CD14-positive monocyte (primary cell): Measurements from ENCODE around the gene BMPER. TPM values are rescaled to one million over a fixed set of nuclear protein-coding genes. Genes with fewer than 3 reads are reported as not detected.

Experiments
- DNase-seq, 3 donors: peaks; one replicate each; pipeline ENCODE4 v3.0.0-alpha.2; 2011 to 2022
- H2AFZ ChIP-seq: 2 replicates; pipeline ENCODE4 v1.6.0; 2012; ENCODE audit warnings: mild to moderate bottlenecking, low read depth, low read length, inconsistent platforms; ENCODE audit not compliant: insufficient read depth, poor library complexity, severe bottlenecking
- H3K27ac ChIP-seq, 2 donors: 1 replicate in 1 of 2; 2 replicates in 1 of 2; pipeline ENCODE4 v1.5.1; 2012 to 2013; ENCODE audit warnings: low read length in 2 of 2, control low read depth in 1 of 2, inconsistent platforms in 1 of 2, low read depth in 1 of 2, mild to moderate bottlenecking in 1 of 2
- H3K27me3 ChIP-seq, 2 donors: one replicate each; pipeline versions ENCODE4 v1.6.0 to v1.6.1; 2011 to 2013; ENCODE audit warnings: low read length in 2 of 2; ENCODE audit not compliant: control insufficient read depth in 2 of 2, insufficient read depth in 2 of 2
- H3K36me3 ChIP-seq, 2 donors: replicated peaks in 1 of 2; 1 replicate in 1 of 2; 2 replicates in 1 of 2; pipeline versions ENCODE4 v1.5.1 to v1.6.1; 2012 to 2013; ENCODE audit warnings: low read length in 2 of 2, control low read depth in 1 of 2, inconsistent platforms in 1 of 2, mild to moderate bottlenecking in 1 of 2; ENCODE audit not compliant: insufficient read depth in 2 of 2, control insufficient read depth in 1 of 2
- H3K4me1 ChIP-seq, 2 donors: 1 replicate in 1 of 2; 2 replicates in 1 of 2; pipeline versions ENCODE4 v1.5.1 to v1.6.1; 2012 to 2013; ENCODE audit warnings: low read length in 2 of 2, control low read depth in 1 of 2, inconsistent platforms in 1 of 2, mild to moderate bottlenecking in 1 of 2, moderate library complexity in 1 of 2; ENCODE audit not compliant: insufficient read depth in 2 of 2, control insufficient read depth in 1 of 2
- H3K4me2 ChIP-seq: replicated peaks from 2 replicates; pipeline ENCODE3; 2012; ENCODE audit warnings: low read length, moderate library complexity, mild to moderate bottlenecking; ENCODE audit not compliant: poor library complexity, severe bottlenecking; ENCODE audit errors: extremely low read depth
- H3K4me3 ChIP-seq, 3 experiments: fragments of 200-600 bp in 1 of 3; sonication (generic) in 1 of 3; replicated peaks in 1 of 3; 1 replicate in 2 of 3; 2 replicates in 1 of 3; pipeline ENCODE4 v1.5.1; 2011 to 2013; ENCODE audit warnings: low read length in 3 of 3, mild to moderate bottlenecking in 3 of 3, control low read depth in 2 of 3, low read depth in 2 of 3, inconsistent platforms in 1 of 3, moderate library complexity in 1 of 3
- H3K79me2 ChIP-seq: 2 replicates; pipeline ENCODE4 v1.6.0; 2012; ENCODE audit warnings: mild to moderate bottlenecking, control low read depth, inconsistent platforms, low read length, moderate library complexity; ENCODE audit not compliant: insufficient read depth
- H3K9ac ChIP-seq: 2 replicates; pipeline ENCODE4 v1.6.0; 2017; ENCODE audit warnings: low read length, mild to moderate bottlenecking; ENCODE audit not compliant: insufficient read depth, poor library complexity, severe bottlenecking
- H3K9me3 ChIP-seq, 2 donors: replicated peaks in 1 of 2; 1 replicate in 1 of 2; 2 replicates in 1 of 2; pipeline versions ENCODE4 v1.5.1 to v1.6.1; 2012 to 2013; ENCODE audit warnings: low read length in 2 of 2, control low read depth in 1 of 2; ENCODE audit not compliant: control insufficient read depth in 1 of 2, insufficient read depth in 1 of 2
- H4K20me1 ChIP-seq: 2 replicates; pipeline ENCODE4 v1.6.0; 2012; ENCODE audit warnings: mild to moderate bottlenecking, low read length, control low read depth, moderate library complexity; ENCODE audit not compliant: insufficient read depth
- H3K27ac Mint-ChIP-seq, 7 donors: one replicate each; pipeline ENCODE4 v1.8.0; 2020; ENCODE audit warnings: mild to moderate bottlenecking in 7 of 7, mixed read lengths in 7 of 7, moderate library complexity in 6 of 7, inconsistent platforms in 2 of 7
- H3K27me3 Mint-ChIP-seq, 3 donors: one replicate each; pipeline ENCODE4 v1.8.0; 2021 to 2022; ENCODE audit warnings: low read depth in 3 of 3, mild to moderate bottlenecking in 3 of 3, mixed read lengths in 3 of 3, moderate library complexity in 3 of 3, inconsistent platforms in 1 of 3
- H3K36me3 Mint-ChIP-seq, 2 donors: one replicate each; pipeline ENCODE4 v1.8.0; 2020; ENCODE audit warnings: mixed read lengths in 2 of 2, inconsistent platforms in 1 of 2, mild to moderate bottlenecking in 1 of 2
- H3K4me1 Mint-ChIP-seq: one replicate; pipeline ENCODE4 v1.8.0; 2020; ENCODE audit warnings: mild to moderate bottlenecking, mixed read lengths
- H3K4me3 Mint-ChIP-seq, 2 donors: one replicate each; pipeline ENCODE4 v1.8.0; 2020; ENCODE audit warnings: mild to moderate bottlenecking in 2 of 2, mixed read lengths in 2 of 2, moderate library complexity in 1 of 2
- H3K9me3 Mint-ChIP-seq, 7 donors: one replicate each; pipeline ENCODE4 v1.8.0; 2020 to 2022; ENCODE audit warnings: mixed read lengths in 7 of 7, mild to moderate bottlenecking in 6 of 7, moderate library complexity in 6 of 7, inconsistent platforms in 2 of 7
- WGBS: methylation state at CpG from one replicate; pipeline ENCODE4 v1.1.5; 2013; ENCODE audit warnings: missing lambda C conversion rate; ENCODE audit not compliant: insufficient coverage; 5-methylcytosine and 5-hydroxymethylcytosine counted together
- intact Hi-C, 2 donors: fragments of 100-400 bp; cut with micrococcal nuclease; formaldehyde crosslinking; loops; one replicate each; pipeline versions ENCODE4 v1.15.0 to v1.15.1; 2023
- polyA plus RNA-seq, 3 donors: library from polyadenylated mRNA; depleted of rRNA in 1 of 3; unstranded in 2 of 3; stranded (reverse) in 1 of 3; fragments of 300-500 nt in 2 of 3; fragments of >200 nt in 1 of 3; fragmentation: Illumina TruSeq in 2 of 3; gene quantifications; 1 replicate in 2 of 3; 2 replicates in 1 of 3; pipeline ENCODE4 v1.2.3, GENCODE V29; 2012 to 2021
- TF ChIP-seq, protein P1 (sequence below): fragments of 200-600 bp; IDR thresholded peaks from one replicate; pipeline ENCODE4 v1.8.0; 2022; ENCODE audit warnings: antibody characterized with exemption, mild to moderate bottlenecking

Gene BMPER
- polyA plus RNA-seq, 3 donors = not detected

GRCh38 chr7:34155220-34155908 lies 250.0 kb downstream of the BMPER start:
- H3K4me1 ChIP-seq = no peaks in the 10 kb centered on the region
- H3K9me3 Mint-ChIP-seq = peaks cover 0 to 19% (median 6%) of the 10 kb centered on the region in 7 donors
- no peaks in the 10 kb centered on the region for H3K4me1 Mint-ChIP-seq
- intact Hi-C loops = no loop called here
- H3K79me2 ChIP-seq = no peaks in the 10 kb centered on the region
- H3K27ac Mint-ChIP-seq = no peak overlapping the region
- no peak for DNase-seq
- H4K20me1 ChIP-seq = no peaks in the 10 kb centered on the region
- TF ChIP-seq, protein P1, sequence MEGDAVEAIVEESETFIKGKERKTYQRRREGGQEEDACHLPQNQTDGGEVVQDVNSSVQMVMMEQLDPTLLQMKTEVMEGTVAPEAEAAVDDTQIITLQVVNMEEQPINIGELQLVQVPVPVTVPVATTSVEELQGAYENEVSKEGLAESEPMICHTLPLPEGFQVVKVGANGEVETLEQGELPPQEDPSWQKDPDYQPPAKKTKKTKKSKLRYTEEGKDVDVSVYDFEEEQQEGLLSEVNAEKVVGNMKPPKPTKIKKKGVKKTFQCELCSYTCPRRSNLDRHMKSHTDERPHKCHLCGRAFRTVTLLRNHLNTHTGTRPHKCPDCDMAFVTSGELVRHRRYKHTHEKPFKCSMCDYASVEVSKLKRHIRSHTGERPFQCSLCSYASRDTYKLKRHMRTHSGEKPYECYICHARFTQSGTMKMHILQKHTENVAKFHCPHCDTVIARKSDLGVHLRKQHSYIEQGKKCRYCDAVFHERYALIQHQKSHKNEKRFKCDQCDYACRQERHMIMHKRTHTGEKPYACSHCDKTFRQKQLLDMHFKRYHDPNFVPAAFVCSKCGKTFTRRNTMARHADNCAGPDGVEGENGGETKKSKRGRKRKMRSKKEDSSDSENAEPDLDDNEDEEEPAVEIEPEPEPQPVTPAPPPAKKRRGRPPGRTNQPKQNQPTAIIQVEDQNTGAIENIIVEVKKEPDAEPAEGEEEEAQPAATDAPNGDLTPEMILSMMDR = no peak
- H3K9me3 ChIP-seq = no peaks in the 10 kb centered on the region
- no peaks in the 10 kb centered on the region for H3K27me3 ChIP-seq
- no peak overlapping the region for H2AFZ ChIP-seq
- no CpG with 5 or more reads among the region's 3 CpGs for WGBS
- no peaks in the 10 kb centered on the region for H3K36me3 Mint-ChIP-seq
- no peak overlapping the region for H3K27ac ChIP-seq
- H3K4me3 Mint-ChIP-seq = no peak overlapping the region
- no peak overlapping the region for H3K4me3 ChIP-seq
- no peak overlapping the region for H3K4me2 ChIP-seq
- peaks cover 0 to 1% (median 0%) of the 10 kb centered on the region in 3 donors for H3K27me3 Mint-ChIP-seq
- no peaks in the 10 kb centered on the region for H3K36me3 ChIP-seq
- no peak overlapping the region for H3K9ac ChIP-seq

DNA sequence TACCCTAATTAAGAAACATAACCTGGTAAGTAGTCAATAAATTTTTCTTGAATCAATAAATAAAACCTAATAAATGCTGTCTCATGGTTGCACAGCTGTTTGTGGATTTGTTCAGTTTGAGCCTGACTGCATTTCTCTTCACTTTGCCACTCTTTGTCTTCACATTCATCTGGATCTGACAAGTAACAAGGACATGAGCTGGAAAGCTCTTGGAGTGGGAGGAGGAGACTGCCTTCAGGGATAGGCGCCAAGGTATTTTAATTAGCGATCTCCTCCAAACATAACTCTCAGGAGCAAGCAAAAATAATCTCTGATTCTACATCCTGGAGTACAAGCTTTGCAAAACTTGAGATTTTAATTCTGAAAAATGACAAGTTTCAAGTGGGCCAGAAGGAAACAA lies 251.0 kb downstream of the BMPER start:
- Histone ChIP-seq H3K9ac (no peak overlapping the region), H4K20me1 (no peaks in the 10 kb centered on the region), H2AFZ (no peak overlapping the region), H3K4me1 (no peaks in the 10 kb centered on the region), H3K4me3 (no peak overlapping the region), H3K27me3 (no peaks in the 10 kb centered on the region), H3K36me3 (no peaks in the 10 kb centered on the region), H3K79me2 (no peaks in the 10 kb centered on the region), H3K27ac (no peak overlapping the region), H3K4me2 (no peak overlapping the region), H3K9me3 (peaks cover 0 to 5% of the 10 kb centered on the region in 2 donors)
- peaks cover 0 to 1% (median 0%) of the 10 kb centered on the region in 3 donors for H3K27me3 Mint-ChIP-seq
- H3K4me3 Mint-ChIP-seq = no peak overlapping the region
- H3K9me3 Mint-ChIP-seq = peaks cover 0 to 21% (median 6%) of the 10 kb centered on the region in 7 donors
- no peak overlapping the region for H3K27ac Mint-ChIP-seq
- H3K36me3 Mint-ChIP-seq = no peaks in the 10 kb centered on the region
- no peak for DNase-seq
- intact Hi-C loops = no loop called here
- no CpG with 5 or more reads among the region's 2 CpGs for WGBS
- TF ChIP-seq, protein P1 = no peak
- no peaks in the 10 kb centered on the region for H3K4me1 Mint-ChIP-seq
